ENCODE measurements around the gene CHKB. TPM values are rescaled to one million over a fixed set of nuclear protein-coding genes. Genes with fewer than 3 reads are reported as not detected.

CHKB gene
- total and polyA plus RNA-seq, 11 donors = 16.7 to 77.1 (median 35.6) TPM

- 42 to 60% (median 47%) methylated on average over 43 to 103 of the region's 103 CpGs for WGBS, 4 donors
- no peak for DNase-seq
- no peak for TF ChIP-seq POLR2A (IDR thresholded peaks at IDR 0.05)
- TF ChIP-seq CTCF (IDR thresholded peaks at IDR 0.05) = no peak
- no peak for ATAC-seq
- H3K4me3 ChIP-seq = no peak overlapping the region
- H3K27me3 ChIP-seq = peaks cover 17 to 66% (median 56%) of the 10 kb centered on the region in 9 donors
- H3K9me3 ChIP-seq = no peaks in the 10 kb centered on the region
- peaks cover 0 to 26% (median 0%) of the 10 kb centered on the region in 12 donors for H3K4me1 ChIP-seq
- no peak overlapping the region for H3K27ac ChIP-seq
- intact Hi-C loops (cut with DNase I) = no loop called here
- H3K36me3 ChIP-seq = no peaks in the 10 kb centered on the region
Measured at GRCh38 chr22:50604256-50605001, 21.8 kb upstream of the CHKB start.

- WGBS, 4 donors = 7 to 19% (median 16%) methylated on average over 30 to 70 of the region's 70 CpGs
- TF ChIP-seq POLR2A (IDR thresholded peaks at IDR 0.05) (no peak), CTCF (IDR thresholded peaks at IDR 0.05) (no peak)
- intact Hi-C loops (cut with DNase I) = no loop called here
- ATAC-seq = no peak
- H3K27me3 ChIP-seq = peaks cover 17 to 73% (median 63%) of the 10 kb centered on the region in 9 donors
- no peak for DNase-seq
- no peak overlapping the region for H3K4me3 ChIP-seq
- no peak overlapping the region for H3K27ac ChIP-seq
- H3K4me1 ChIP-seq = peaks cover 0 to 26% (median 0%) of the 10 kb centered on the region in 12 donors
- H3K9me3 ChIP-seq = no peaks in the 10 kb centered on the region
- H3K36me3 ChIP-seq = no peaks in the 10 kb centered on the region
Measured at GRCh38 chr22:50603511-50604255, 21.0 kb upstream of the CHKB start.

GRCh38 chr22:50602338-50602700 lies 19.7 kb upstream of the CHKB start:
- H3K4me1 ChIP-seq = peaks cover 0 to 26% (median 0%) of the 10 kb centered on the region in 12 donors
- no peak overlapping the region for H3K4me3 ChIP-seq
- DNase-seq (no peak), ATAC-seq (no peak)
- no peaks in the 10 kb centered on the region for H3K9me3 ChIP-seq
- TF ChIP-seq CTCF (IDR thresholded peaks at IDR 0.05) = no peak
- TF ChIP-seq POLR2A (IDR thresholded peaks at IDR 0.05) = no peak
- WGBS, 4 donors = 15 to 28% (median 27%) methylated on average over 2 of the region's 2 CpGs
- peaks cover 17 to 79% (median 64%) of the 10 kb centered on the region in 9 donors for H3K27me3 ChIP-seq
- H3K27ac ChIP-seq = no peak overlapping the region
- H3K36me3 ChIP-seq = no peaks in the 10 kb centered on the region
- intact Hi-C loops (cut with DNase I) = no loop called here

- H3K4me3 ChIP-seq = no peak overlapping the region
- intact Hi-C loops (cut with DNase I) = no loop called here
- peaks cover 0 to 26% (median 0%) of the 10 kb centered on the region in 12 donors for H3K4me1 ChIP-seq
Measured at GRCh38 chr22:50601669-50602337, 19.2 kb upstream of the CHKB start.

More at GRCh38 chr22:50601669-50602337, 19.2 kb upstream of the CHKB start:
- H3K9me3 ChIP-seq = no peaks in the 10 kb centered on the region
- 56 to 65% (median 62%) methylated on average over 12 of the region's 12 CpGs for WGBS, 4 donors
- peaks cover 17 to 79% (median 61%) of the 10 kb centered on the region in 9 donors for H3K27me3 ChIP-seq
- no peak for DNase-seq
- no peak for ATAC-seq
- no peaks in the 10 kb centered on the region for H3K36me3 ChIP-seq
- no peak overlapping the region for H3K27ac ChIP-seq
- TF ChIP-seq POLR2A (IDR thresholded peaks at IDR 0.05) = no peak
- TF ChIP-seq CTCF (IDR thresholded peaks at IDR 0.05) = no peak
